Esophagus (tissue), 2 donors: Measurements from ENCODE around the gene NECAB3. TPM values are rescaled to one million over a fixed set of nuclear protein-coding genes. Genes with fewer than 3 reads are reported as not detected.
A peak's percentile ranks its signal among the peaks of the same experiment; 100 is the strongest.

Experiments used
- H3K27ac ChIP-seq, 2 donors: one replicate each; pipeline ENCODE4 v1.5.1; 2013; ENCODE audit warnings: low read depth in 2 of 2, mild to moderate bottlenecking in 2 of 2, inconsistent platforms in 1 of 2, low read length in 1 of 2, moderate library complexity in 1 of 2
- H3K27me3 ChIP-seq, 2 donors: one replicate each; pipeline ENCODE4 v1.6.1; 2013; ENCODE audit warnings: low read length in 2 of 2, control low read depth in 1 of 2, mild to moderate bottlenecking in 1 of 2; ENCODE audit not compliant: insufficient read depth in 2 of 2, control insufficient read depth in 1 of 2
- H3K36me3 ChIP-seq, 2 donors: one replicate each; pipeline ENCODE4 v1.6.1; 2013; ENCODE audit warnings: low read length in 1 of 2; ENCODE audit not compliant: control insufficient read depth in 2 of 2, insufficient read depth in 2 of 2
- H3K4me1 ChIP-seq, 2 donors: one replicate each; pipeline ENCODE4 v1.6.1; 2013; ENCODE audit warnings: low read length in 1 of 2; ENCODE audit not compliant: control insufficient read depth in 2 of 2, insufficient read depth in 2 of 2
- H3K4me3 ChIP-seq, 2 donors: one replicate each; pipeline ENCODE4 v1.5.1; 2013; ENCODE audit warnings: low read length in 2 of 2, mild to moderate bottlenecking in 2 of 2, low read depth in 1 of 2, moderate library complexity in 1 of 2
- H3K9me3 ChIP-seq, 2 donors: one replicate each; pipeline ENCODE4 v1.6.1; 2013; ENCODE audit warnings: mild to moderate bottlenecking in 2 of 2, low read depth in 1 of 2, low read length in 1 of 2, moderate library complexity in 1 of 2; ENCODE audit not compliant: control insufficient read depth in 2 of 2, insufficient read depth in 1 of 2
- WGBS, 2 donors: extraction: QIAGEN DNeasy Blood & Tissue Kit; methylation state at CpG; one replicate each; pipeline ENCODE4 v1.1.7; 2013; 5-methylcytosine and 5-hydroxymethylcytosine counted together
- polyA plus RNA-seq, 2 donors: library from polyadenylated mRNA; stranded (reverse); fragments of 200-250 nt; gene quantifications; one replicate each; pipeline ENCODE4 v1.2.3, GENCODE V29; 2013
- donor health status: healthy with polysubstance abuse.
- donor health status: Bipolar disorder and iron deficiency.

Gene NECAB3
- polyA plus RNA-seq, 2 donors, result 13.5 to 18.4 TPM

DNA sequence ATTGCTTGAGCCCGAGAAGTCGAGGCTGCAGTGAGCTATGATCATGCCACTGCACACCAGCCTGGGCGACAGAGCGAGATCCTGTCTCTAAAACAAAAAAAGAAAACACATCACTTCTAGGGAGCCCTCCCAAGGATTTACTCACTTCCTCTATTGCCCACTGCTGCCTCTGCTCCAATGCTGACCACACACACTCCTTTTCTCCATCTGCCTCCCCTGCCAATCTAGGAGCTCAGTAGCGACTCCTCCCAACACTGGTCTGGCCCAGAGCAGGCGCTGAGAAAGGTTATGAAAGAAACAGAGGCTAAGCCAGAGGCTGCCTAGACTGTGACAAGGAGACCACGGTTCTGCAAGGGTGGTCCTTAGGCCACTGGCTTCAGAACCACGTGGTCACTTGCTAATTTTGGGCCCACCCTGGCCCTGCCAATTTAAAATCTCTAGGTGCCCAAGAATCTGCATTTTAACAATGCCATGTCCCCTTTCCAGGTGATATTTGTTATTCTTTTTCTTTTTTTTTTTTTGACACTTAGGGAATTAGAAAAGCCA is 13.2 kb upstream of the NECAB3 start:
- no peaks in the 10 kb centered on the region for H3K9me3 ChIP-seq
- no peaks in the 10 kb centered on the region for H3K27me3 ChIP-seq
- H3K27ac ChIP-seq, result no peak overlapping the region
- no peak overlapping the region for H3K4me3 ChIP-seq
- peaks cover 2 to 9% of the 10 kb centered on the region in 2 donors for H3K4me1 ChIP-seq
- no peaks in the 10 kb centered on the region for H3K36me3 ChIP-seq
- 81 to 82% methylated on average over 8 of the region's 8 CpGs for WGBS, 2 donors

- H3K4me1 ChIP-seq, result peaks cover 2 to 9% of the 10 kb centered on the region in 2 donors
- no peaks in the 10 kb centered on the region for H3K36me3 ChIP-seq
- H3K27ac ChIP-seq, result peak overlapping the region in 1 of 2 donors; percentile 61
- no peaks in the 10 kb centered on the region for H3K9me3 ChIP-seq
- H3K4me3 ChIP-seq, result no peak overlapping the region
- H3K27me3 ChIP-seq, result no peaks in the 10 kb centered on the region
- WGBS, 2 donors, result 77 to 79% methylated on average over 14 of the region's 14 CpGs
Measured at GRCh38 chr20:33686984-33687366, 12.7 kb upstream of the NECAB3 start.

DNA sequence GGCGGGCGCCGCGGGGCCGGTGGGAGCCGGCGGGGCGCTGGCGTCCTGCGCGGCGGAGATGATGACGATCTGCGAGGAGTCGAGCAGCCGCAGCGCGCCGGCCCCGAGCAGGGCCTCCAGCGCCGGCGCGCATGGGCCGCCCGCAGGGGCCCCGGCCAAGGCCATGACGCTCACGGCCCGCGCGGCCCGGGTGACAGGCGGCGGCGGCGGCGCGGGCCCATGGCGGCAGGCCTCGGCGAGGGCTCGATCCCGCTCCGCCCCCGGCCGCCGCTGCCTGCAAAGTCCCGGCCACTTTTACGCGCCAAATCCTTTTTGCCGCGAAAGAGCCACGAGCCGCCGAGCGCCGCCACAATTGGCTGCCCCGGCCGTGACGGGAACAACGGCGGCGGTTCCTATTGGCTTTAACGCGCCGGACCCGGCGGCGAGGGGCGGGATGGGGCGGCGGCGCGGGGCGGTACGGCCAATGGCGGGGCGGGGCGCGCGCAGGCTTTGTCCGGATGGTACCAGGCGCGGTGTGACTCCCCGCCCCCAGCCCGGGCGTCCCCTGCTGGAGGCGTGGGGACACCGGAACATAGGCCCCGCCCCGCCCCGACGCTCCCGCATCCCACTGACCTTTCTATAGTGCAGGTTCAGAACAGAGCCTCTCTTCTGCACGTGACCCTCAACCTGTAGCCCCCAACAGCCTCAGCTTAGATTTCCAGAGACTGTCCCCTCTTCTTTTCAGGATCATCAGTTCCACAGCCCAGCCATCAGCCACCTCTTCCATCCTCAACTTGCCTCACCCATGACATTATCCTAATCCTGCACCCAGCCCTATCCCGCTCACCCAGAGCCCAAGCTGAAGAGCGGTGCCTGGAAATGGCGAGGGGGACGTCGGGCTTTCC is 12.1 kb upstream of the NECAB3 start, which contains the start of gene E2F1:
TSS of gene E2F1 (minus strand) at position 286 of the 884 bp plus-strand sequence. CDS start at position 165, 121 bp downstream.
- Histone ChIP-seq H3K27ac (peak within 1 kb of the TSS; percentile 80 to 92), H3K4me3 (peak within 1 kb of the TSS; percentile 53 to 80), H3K4me1 (peaks cover 2 to 9% of the 10 kb centered on the region in 2 donors), H3K27me3 (no peaks in the 10 kb centered on the region), H3K36me3 (no peaks in the 10 kb centered on the region), H3K9me3 (no peaks in the 10 kb centered on the region)
- 2% methylated on average over 54 to 101 of the region's 101 CpGs for WGBS, 2 donors

DNA sequence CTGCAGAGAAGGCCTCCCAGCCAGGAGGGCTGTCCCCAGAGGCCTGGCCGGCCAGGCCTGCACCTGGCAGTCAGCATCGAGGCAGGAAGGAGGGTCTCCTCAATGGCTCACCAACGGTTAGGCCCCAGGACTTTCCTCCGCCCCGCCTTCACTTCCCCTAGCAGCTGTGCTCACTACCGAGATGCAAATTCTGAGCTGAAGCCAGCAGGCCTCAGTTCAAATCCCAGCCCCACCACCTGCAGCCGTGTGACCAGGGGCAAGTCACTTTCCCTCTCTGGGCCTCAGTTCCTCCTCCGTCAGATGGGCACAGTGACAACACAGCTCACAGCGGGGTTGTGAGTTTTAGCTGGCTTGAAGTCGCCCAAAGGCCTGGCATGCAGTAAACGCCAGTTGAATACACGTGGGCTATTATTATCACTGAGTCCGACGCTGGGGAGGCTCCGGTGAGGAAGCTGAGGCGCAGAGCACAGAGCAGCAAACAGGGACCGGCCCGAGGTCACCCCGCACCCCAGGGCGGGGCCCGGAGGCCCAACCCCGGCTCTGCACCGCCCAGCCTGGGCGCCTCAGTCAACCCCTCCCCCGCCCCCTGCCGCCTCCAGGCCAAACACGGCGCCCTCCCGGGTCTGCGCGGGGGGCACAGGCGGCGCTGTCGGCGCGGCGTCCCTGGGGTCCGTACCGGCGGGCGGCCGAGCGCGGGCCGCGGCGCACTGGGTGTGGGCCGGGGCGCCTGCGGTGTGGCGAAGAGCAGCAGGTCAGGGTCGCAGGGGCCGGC is 11.3 kb upstream of the NECAB3 start:
- Histone ChIP-seq H3K27me3 (no peaks in the 10 kb centered on the region), H3K4me3 (peak overlapping the region; percentile 53 to 80), H3K9me3 (no peaks in the 10 kb centered on the region), H3K4me1 (peaks cover 2 to 9% of the 10 kb centered on the region in 2 donors), H3K36me3 (no peaks in the 10 kb centered on the region), H3K27ac (peak overlapping the region; percentile 80 to 92)
- 2% methylated on average over 31 to 53 of the region's 53 CpGs for WGBS, 2 donors

GRCh38 chr20:33684533-33685327 is 10.5 kb upstream of the NECAB3 start:
- Histone ChIP-seq H3K9me3 (no peaks in the 10 kb centered on the region), H3K27ac (peak overlapping the region; percentile 50 to 92), H3K4me1 (peaks cover 2 to 9% of the 10 kb centered on the region in 2 donors), H3K27me3 (no peaks in the 10 kb centered on the region), H3K4me3 (peak overlapping the region; percentile 43 to 80), H3K36me3 (no peaks in the 10 kb centered on the region)
- 30 to 41% methylated on average over 10 of the region's 10 CpGs for WGBS, 2 donors

DNA sequence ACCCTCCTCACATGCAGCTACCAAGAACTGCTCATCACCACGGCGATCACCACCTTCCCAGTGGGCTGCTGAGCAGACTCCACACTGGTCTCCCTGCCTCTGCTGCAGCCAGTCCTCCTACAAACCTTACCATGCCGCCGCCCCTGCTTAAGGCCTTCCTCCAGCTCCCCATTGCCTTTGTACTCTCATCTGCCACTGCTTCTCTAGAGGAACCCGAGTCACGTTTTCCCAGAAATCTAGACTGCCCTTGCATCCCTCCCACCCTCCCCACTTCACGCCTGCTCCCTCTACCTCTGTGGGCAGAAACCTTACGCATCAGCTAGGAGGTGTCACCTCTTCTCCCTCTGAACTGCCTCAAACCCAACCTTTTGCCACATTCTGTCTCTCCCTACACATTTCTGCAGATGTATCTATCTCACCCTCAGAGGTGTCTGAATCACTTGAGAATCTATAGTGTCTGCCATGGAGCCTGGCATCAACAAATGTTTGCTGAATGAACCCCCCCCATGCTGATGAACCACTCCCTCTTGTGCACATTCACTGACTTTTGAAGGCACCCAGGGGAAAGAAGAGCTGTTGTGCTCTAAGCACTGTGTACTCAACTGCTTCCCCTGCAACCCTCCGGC is 7.6 kb upstream of the NECAB3 start:
- H3K36me3 ChIP-seq, result peaks cover 0 to 2% of the 10 kb centered on the region in 2 donors
- H3K4me3 ChIP-seq, result no peak overlapping the region
- peaks cover 2 to 9% of the 10 kb centered on the region in 2 donors for H3K4me1 ChIP-seq
- H3K9me3 ChIP-seq, result no peaks in the 10 kb centered on the region
- no peak overlapping the region for H3K27ac ChIP-seq
- H3K27me3 ChIP-seq, result no peaks in the 10 kb centered on the region
- 86 to 89% methylated on average over 9 of the region's 9 CpGs for WGBS, 2 donors

DNA sequence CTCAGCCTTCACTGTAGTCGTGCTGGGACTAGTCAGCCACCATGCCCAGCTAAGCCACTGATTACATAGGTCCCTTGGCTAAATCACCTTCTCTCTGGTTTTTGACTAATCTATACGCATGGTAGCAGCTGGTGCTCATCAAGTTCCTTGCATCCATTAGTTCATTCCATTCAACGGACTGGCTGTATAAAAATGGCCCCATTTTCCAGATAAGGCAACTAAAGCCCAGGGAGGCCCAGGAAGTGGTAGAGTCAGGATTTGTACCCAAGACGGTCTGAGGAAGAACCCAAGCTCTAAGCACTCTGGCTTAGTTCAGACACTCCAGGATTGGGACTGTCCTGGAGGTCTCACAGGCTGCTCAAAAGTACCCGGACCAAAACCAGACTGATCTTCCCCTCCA is 7.1 kb upstream of the NECAB3 start:
- H3K9me3 ChIP-seq, result no peaks in the 10 kb centered on the region
- H3K4me1 ChIP-seq, result peaks cover 2 to 7% of the 10 kb centered on the region in 2 donors
- H3K36me3 ChIP-seq, result peaks cover 0 to 7% of the 10 kb centered on the region in 2 donors
- no peaks in the 10 kb centered on the region for H3K27me3 ChIP-seq
- 84 to 87% methylated on average over 5 of the region's 5 CpGs for WGBS, 2 donors
- H3K27ac ChIP-seq, result no peak overlapping the region
- H3K4me3 ChIP-seq, result no peak overlapping the region

GRCh38 chr20:33680686-33681085 is 6.5 kb upstream of the NECAB3 start:
- Histone ChIP-seq H3K4me3 (no peak overlapping the region), H3K27me3 (no peaks in the 10 kb centered on the region), H3K27ac (no peak overlapping the region), H3K9me3 (no peaks in the 10 kb centered on the region), H3K36me3 (peaks cover 0 to 9% of the 10 kb centered on the region in 2 donors), H3K4me1 (peaks cover 2 to 9% of the 10 kb centered on the region in 2 donors)
- 86 to 94% methylated on average over 2 of the region's 2 CpGs for WGBS, 2 donors
